HPDE6-E6E7 (cell line): ENCODE data around the gene ZBTB20.
A peak's percentile ranks its signal among the peaks of the same experiment; 100 is the strongest.
"Not testable (repeated sequence)": the region's sequence is repeated elsewhere in the genome, so short reads cannot be mapped to it uniquely, and the experiment has no call there.

Source experiments
- DNase-seq: peaks from one replicate; pipeline ENCODE4 v3.0.0; 2011; ENCODE audit warnings: missing footprints; ENCODE audit errors: extremely low spot score

The ZBTB20 gene

GRCh38 chr3:115147329-115148141, 447 bp upstream of the ZBTB20 start:
- peak; percentile 95 for DNase-seq

GRCh38 chr3:115146032-115146417, 1.1 kb downstream of the ZBTB20 start:
- DNase-seq: peak; percentile 33

GRCh38 chr3:115141033-115141757, 5.9 kb downstream of the ZBTB20 start:
- no peak for DNase-seq

GRCh38 chr3:115139072-115139471, 8.0 kb downstream of the ZBTB20 start:
- DNase-seq: no peak

- DNase-seq: no peak
Measured at GRCh38 chr3:115134648-115135347, 12.3 kb downstream of the ZBTB20 start.

- DNase-seq: no peak
Measured at GRCh38 chr3:115127208-115127607, 19.9 kb downstream of the ZBTB20 start.

- no peak for DNase-seq
Measured at GRCh38 chr3:115120597-115120996, 26.5 kb downstream of the ZBTB20 start.

- DNase-seq: no peak
Measured at GRCh38 chr3:115113367-115113766, 33.7 kb downstream of the ZBTB20 start.

GRCh38 chr3:115111632-115112031, 35.5 kb downstream of the ZBTB20 start:
- no peak for DNase-seq

- DNase-seq: no peak
Measured at GRCh38 chr3:115110830-115111229, 36.3 kb downstream of the ZBTB20 start.

- DNase-seq: not testable (repeated sequence)
Measured at GRCh38 chr3:115110066-115110465, 37.0 kb downstream of the ZBTB20 start.

- no peak for DNase-seq
Measured at GRCh38 chr3:115108614-115109013, 38.5 kb downstream of the ZBTB20 start.

GRCh38 chr3:115102046-115102445, 45.0 kb downstream of the ZBTB20 start:
- DNase-seq: no peak

- DNase-seq: no peak
Measured at GRCh38 chr3:115100806-115101205, 46.3 kb downstream of the ZBTB20 start.

GRCh38 chr3:115099986-115100571, 47.0 kb downstream of the ZBTB20 start:
- no peak for DNase-seq

- DNase-seq: no peak
Measured at GRCh38 chr3:115099134-115099985, 47.7 kb downstream of the ZBTB20 start.

- DNase-seq: no peak
Measured at GRCh38 chr3:115098354-115099073, 48.6 kb downstream of the ZBTB20 start.

- no peak for DNase-seq
Measured at GRCh38 chr3:115095236-115095635, 51.9 kb downstream of the ZBTB20 start.

GRCh38 chr3:115092220-115092791, 54.8 kb downstream of the ZBTB20 start:
- DNase-seq: peak; percentile 23

- DNase-seq: no peak
Measured at GRCh38 chr3:115090712-115091111, 56.4 kb downstream of the ZBTB20 start.
